HG02759 (cell line): ENCODE measurements around the gene MYO5C.
A peak's percentile ranks its signal among the peaks of the same experiment; 100 is the strongest.

Experiments used
- ATAC-seq: cut with Tn5 transposase; IDR thresholded peaks from one replicate; pipeline ENCODE4 v1.9.1; 2021; ENCODE audit warnings: mild to moderate bottlenecking, moderate library complexity; ENCODE audit not compliant: unreplicated experiment

MYO5C gene

GRCh38 chr15:52295421-52296001, at the start of gene MYO5C:
Gene MYO5C (minus strand): TSS chr15:52295804. CDS start chr15:52295636, 168 bp downstream.
- ATAC-seq: peak; percentile 46

DNA sequence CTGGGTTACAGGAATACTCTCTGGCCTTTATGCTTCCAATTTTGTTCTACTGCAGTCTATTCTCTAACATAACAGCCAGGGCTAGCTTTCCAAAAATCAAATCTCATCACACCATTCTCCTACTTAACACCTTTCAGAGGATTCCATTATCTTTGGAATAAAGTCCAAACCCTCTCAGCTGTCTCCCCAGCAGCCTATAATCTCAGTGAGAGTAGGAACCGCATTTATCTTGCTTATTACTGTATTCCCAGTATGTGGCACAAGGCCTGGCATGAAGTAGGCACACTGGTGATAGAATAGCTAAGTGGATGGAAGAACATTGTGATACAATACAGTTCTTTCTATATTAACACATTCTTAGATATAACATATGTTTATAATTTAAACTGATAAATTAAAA, 49.0 kb upstream of the MYO5C start:
- ATAC-seq: no peak

- no peak for ATAC-seq
Observed at GRCh38 chr15:52343831-52344230, 48.2 kb upstream of the MYO5C start.

- ATAC-seq: no peak
Observed at GRCh38 chr15:52340093-52340492, 44.5 kb upstream of the MYO5C start.

- no peak for ATAC-seq
Observed at GRCh38 chr15:52338891-52339290, 43.3 kb upstream of the MYO5C start.

DNA sequence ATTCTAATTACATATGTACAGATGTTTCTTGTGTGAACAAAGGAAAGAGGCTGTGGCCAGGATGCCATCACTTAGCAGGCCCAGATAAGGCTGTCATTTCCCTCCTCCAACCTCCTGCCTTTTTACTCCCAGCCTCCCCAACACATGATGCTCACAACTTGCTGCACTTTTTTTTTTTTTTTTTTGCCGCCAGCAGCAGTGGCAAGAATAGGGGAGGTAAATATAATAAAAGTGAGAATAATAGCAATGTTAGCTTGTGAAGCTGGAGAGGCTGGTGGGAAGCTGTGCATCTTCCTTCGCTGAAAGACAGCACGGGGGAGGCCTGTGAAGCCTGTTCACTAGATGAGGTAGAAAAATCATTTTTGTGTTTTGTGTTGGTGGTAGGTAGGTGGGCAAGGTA, 42.5 kb upstream of the MYO5C start:
- no peak for ATAC-seq

GRCh38 chr15:52337198-52337853, 41.7 kb upstream of the MYO5C start:
- no peak for ATAC-seq

- no peak for ATAC-seq
Observed at GRCh38 chr15:52336529-52336928, 40.9 kb upstream of the MYO5C start.

- ATAC-seq: no peak
Observed at GRCh38 chr15:52334491-52335160, 39.0 kb upstream of the MYO5C start.

- peak; percentile 91 for ATAC-seq
Observed at GRCh38 chr15:52331490-52332240, 36.1 kb upstream of the MYO5C start.

DNA sequence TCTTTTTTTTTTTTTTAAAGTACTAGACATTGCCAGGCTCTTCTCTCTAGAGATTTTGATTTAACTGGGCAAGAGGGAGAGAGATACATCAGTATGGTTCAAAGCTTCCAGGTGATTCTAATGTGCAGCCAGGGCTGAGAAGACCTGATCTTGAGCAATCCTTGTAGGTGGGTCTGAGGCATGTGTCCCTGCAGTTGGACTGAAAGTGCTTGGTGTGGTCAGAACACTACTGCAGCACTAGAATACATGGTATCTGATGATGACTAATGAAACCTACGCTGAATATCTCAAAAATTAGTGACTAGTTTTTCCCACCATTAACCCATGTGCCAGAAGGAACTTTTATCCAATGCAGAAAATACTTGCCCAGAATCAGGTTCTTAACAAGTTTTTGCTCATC, 34.4 kb upstream of the MYO5C start:
- ATAC-seq: no peak

DNA sequence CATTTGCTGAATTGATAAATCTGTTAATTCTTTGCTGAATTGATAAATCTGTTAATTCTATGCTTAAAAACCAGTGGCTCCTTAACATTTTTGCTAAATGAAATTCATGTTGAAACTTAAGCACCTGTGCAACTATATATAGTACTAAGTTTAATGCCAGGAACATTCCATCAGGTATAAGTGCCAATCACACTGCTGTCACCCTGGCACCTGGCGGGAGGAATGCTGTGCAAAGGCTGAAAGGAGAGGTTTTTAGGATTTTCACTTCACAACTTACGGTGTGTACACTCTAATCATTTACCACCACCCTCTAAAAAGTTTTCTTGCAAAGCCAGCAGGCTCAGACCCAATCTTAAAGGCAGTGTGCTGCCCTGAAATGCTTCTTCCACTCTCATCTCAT, 33.5 kb upstream of the MYO5C start:
- no peak for ATAC-seq

GRCh38 chr15:52328680-52329079, 33.1 kb upstream of the MYO5C start:
- no peak for ATAC-seq

GRCh38 chr15:52326756-52327155, 31.2 kb upstream of the MYO5C start:
- no peak for ATAC-seq

- ATAC-seq: no peak
Observed at GRCh38 chr15:52324109-52324508, 28.5 kb upstream of the MYO5C start.

- ATAC-seq: no peak
Observed at GRCh38 chr15:52318729-52319500, 23.3 kb upstream of the MYO5C start.

GRCh38 chr15:52317688-52318087, 22.1 kb upstream of the MYO5C start:
- ATAC-seq: no peak

DNA sequence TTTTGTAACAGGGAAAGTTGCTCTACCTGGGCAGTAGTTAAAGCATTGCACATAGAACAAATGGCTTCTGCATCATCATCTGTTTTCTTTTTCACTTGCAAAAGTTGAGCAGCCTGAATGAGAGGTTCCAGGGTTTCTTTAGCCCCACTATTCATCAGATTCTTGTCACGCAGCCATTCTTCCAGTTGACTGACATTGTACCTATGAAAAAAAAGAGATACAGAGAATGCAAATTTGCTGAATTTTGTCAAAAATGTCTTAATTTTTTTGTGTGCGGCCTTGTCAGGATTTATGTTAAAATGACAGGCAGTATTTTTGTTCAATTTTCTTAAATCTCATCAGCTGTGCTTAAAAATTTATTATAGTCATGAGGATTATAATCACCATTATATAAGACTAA, 21.4 kb upstream of the MYO5C start:
- no peak for ATAC-seq

- ATAC-seq: peak; percentile 83
Observed at GRCh38 chr15:52309154-52309548, 13.5 kb upstream of the MYO5C start.

DNA sequence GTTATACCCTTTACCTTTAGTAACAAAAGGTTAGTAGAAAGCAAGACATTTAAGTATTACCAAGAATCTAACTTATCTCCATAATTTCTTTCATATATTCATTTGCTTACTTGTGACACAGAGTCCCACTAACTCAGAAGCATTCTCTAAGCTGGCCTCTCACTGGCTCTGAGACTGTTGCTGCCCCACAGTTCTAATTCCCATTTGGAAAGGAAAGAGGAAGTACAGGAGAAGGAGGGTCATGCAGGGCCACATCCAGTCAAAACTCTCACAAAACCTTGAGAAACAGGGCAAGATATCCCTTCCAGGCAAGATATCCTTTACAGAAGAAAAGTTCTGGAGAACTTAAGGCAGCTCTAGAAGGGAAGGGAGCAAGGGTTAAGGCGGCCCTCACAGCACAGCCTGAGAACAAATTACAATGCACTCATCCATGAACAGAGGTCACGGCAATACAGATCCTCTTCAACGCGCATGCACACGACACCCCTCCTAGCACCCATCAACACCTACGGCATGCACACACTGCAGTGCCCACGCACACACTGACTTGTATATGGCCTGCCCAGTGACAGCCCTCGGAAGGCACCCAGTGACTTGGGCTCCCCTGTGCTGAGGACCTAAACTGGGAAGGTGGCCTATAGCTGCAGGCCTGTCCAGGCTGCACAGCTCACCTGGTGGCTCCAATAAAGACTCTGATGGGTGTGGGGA, 13.0 kb upstream of the MYO5C start:
- peak; percentile 84 for ATAC-seq
